Cerebellar cortex (tissue), 1 donor: Measurements from ENCODE around the gene C11orf52.
"Not testable (repeated sequence)": the region's sequence is repeated elsewhere in the genome, so short reads cannot be mapped to it uniquely, and the experiment has no call there.

ENCODE experiments used
- DNase-seq: peaks from one replicate; pipeline ENCODE4 v3.0.0-alpha.2; 2015; ENCODE audit warnings: low spot score

The C11orf52 gene

GRCh38 chr11:111913031-111913861 lies 5.5 kb upstream of the C11orf52 start:
- peak; percentile 80 for DNase-seq

GRCh38 chr11:111913997-111914396 lies 4.7 kb upstream of the C11orf52 start:
- DNase-seq, result peak; percentile 80

GRCh38 chr11:111916768-111917167 lies 1.9 kb upstream of the C11orf52 start:
- DNase-seq, result no peak

- no peak for DNase-seq
Measured at GRCh38 chr11:111917312-111917711, 1.4 kb upstream of the C11orf52 start.

- DNase-seq, result no peak
Measured at GRCh38 chr11:111917788-111918187, 925 bp upstream of the C11orf52 start.

GRCh38 chr11:111920908-111921307 lies 2.2 kb downstream of the C11orf52 start:
- no peak for DNase-seq

- no peak for DNase-seq
Measured at GRCh38 chr11:111921541-111922230, 3.0 kb downstream of the C11orf52 start.

GRCh38 chr11:111922803-111923202 lies 4.1 kb downstream of the C11orf52 start:
- DNase-seq, result no peak

GRCh38 chr11:111923351-111923788 lies 4.7 kb downstream of the C11orf52 start:
- DNase-seq, result peak; percentile 95

GRCh38 chr11:111923951-111924350 lies 5.2 kb downstream of the C11orf52 start:
- DNase-seq, result no peak

GRCh38 chr11:111925953-111926352 lies 7.2 kb downstream of the C11orf52 start:
- DNase-seq, result peak; percentile 37

GRCh38 chr11:111926505-111927391 lies 8.0 kb downstream of the C11orf52 start:
- DNase-seq, result peak; percentile 98

- DNase-seq, result no peak
Measured at GRCh38 chr11:111930472-111930871, 11.8 kb downstream of the C11orf52 start.

GRCh38 chr11:111932611-111932950 lies 13.9 kb downstream of the C11orf52 start:
- no peak for DNase-seq

- DNase-seq, result not testable (repeated sequence)
Measured at GRCh38 chr11:111933176-111933575, 14.5 kb downstream of the C11orf52 start.

- no peak for DNase-seq
Measured at GRCh38 chr11:111933872-111934271, 15.2 kb downstream of the C11orf52 start.

GRCh38 chr11:111934306-111934705 lies 15.6 kb downstream of the C11orf52 start:
- peak; percentile 76 for DNase-seq

GRCh38 chr11:111935317-111936039 lies 16.8 kb downstream of the C11orf52 start:
- no peak for DNase-seq

- DNase-seq, result no peak
Measured at GRCh38 chr11:111936040-111936540, 17.4 kb downstream of the C11orf52 start.

GRCh38 chr11:111937461-111937769 lies 18.7 kb downstream of the C11orf52 start:
- DNase-seq, result no peak

- peak; percentile 57 for DNase-seq
Measured at GRCh38 chr11:111937844-111938243, 19.1 kb downstream of the C11orf52 start.
